ENCODE results near the gene ABT1. TPM values are rescaled to one million over a fixed set of nuclear protein-coding genes. Genes with fewer than 3 reads are reported as not detected.

The ABT1 gene
- total and polyA plus RNA-seq, 2 of the 8 experiments (the other 6 are each of a cell fraction or from before 2014, with no cell fraction given) = 20.5 to 30.7 TPM

- POLR2A ChIA-PET (ENCODE audit: partially characterized antibody) = interaction anchor here (0.6 to 2.9 kb wide), 10 partner anchors 15 to 657 kb away, joined by 3 to 29 read pairs (median 3); a partner anchor contains a TSS
Observed at GRCh38 chr6:26594730-26595632, 1.8 kb upstream of the ABT1 start.

More at GRCh38 chr6:26594730-26595632, 1.8 kb upstream of the ABT1 start:
- Histone ChIP-seq H3K14ac (ENCODE audit: insufficient read length) (no peak overlapping the region), H3K9me3 (ENCODE audit: insufficient read depth in 2 of 2, low read depth in 1 of 2, low read length in 1 of 2) (no peaks in the 10 kb centered on the region), H3K4me1 (replicated peaks in 1 of 4; ENCODE audit: control insufficient read depth in 3 of 4, insufficient read depth in 4 of 4, low read length in 3 of 4) (peaks cover 0 to 5% (median 2%) of the 10 kb centered on the region in 4 experiments; a peak in 5 of 7 replicates), H4K5ac (ENCODE audit: insufficient read length, low read depth, low read length) (no peak overlapping the region), H4K91ac (replicated peaks; ENCODE audit: insufficient read length, low read length) (no peak overlapping the region), H2BK5ac (ENCODE audit: low read depth, low read length) (no peak overlapping the region), H2AK5ac (ENCODE audit: low read depth, low read length) (no peak overlapping the region), H3K18ac (ENCODE audit: extremely low read depth, low read length) (no peak overlapping the region), H3K4me3 (ENCODE audit: extremely low read depth in 1 of 4, insufficient read depth in 2 of 4, low read depth in 3 of 4, low read length in 4 of 4) (peak overlapping the region; percentile 92 to 100 (median 99)), H3K4me2 (ENCODE audit: insufficient read depth in 1 of 2, low read depth in 2 of 2, low read length in 2 of 2) (peak overlapping the region; percentile 74 to 90), H3K9ac (replicated peaks in 1 of 4; ENCODE audit: extremely low read depth in 1 of 4, low read depth in 3 of 4, low read length in 3 of 4) (no peak overlapping the region), H3K79me1 (ENCODE audit: low read depth, low read length) (peaks cover 8% of the 10 kb centered on the region), H3K79me2 (ENCODE audit: control insufficient read depth in 1 of 2, insufficient read depth in 2 of 2, low read length in 2 of 2) (peaks cover 0 to 12% of the 10 kb centered on the region in 2 experiments; a peak in 2 of 4 replicates), H3K27ac (ENCODE audit: low read depth, low read length) (no peak overlapping the region), H3K56ac (replicated peaks; ENCODE audit: insufficient read length, low read depth, low read length) (no peak overlapping the region), H2BK15ac (ENCODE audit: low read length) (no peak overlapping the region), H3K27me3 (replicated peaks in 1 of 4; ENCODE audit: control insufficient read depth in 3 of 4, extremely low read depth in 1 of 4, insufficient read depth in 3 of 4, low read length in 3 of 4) (no peaks in the 10 kb centered on the region), H2BK120ac (replicated peaks; ENCODE audit: low read depth, low read length) (no peak overlapping the region), H3K4ac (replicated peaks; ENCODE audit: insufficient read length, low read depth, low read length) (no peak overlapping the region), H4K20me1 (replicated peaks in 1 of 2; ENCODE audit: control insufficient read depth in 1 of 2, insufficient read depth in 2 of 2, low read length in 2 of 2) (no peaks in the 10 kb centered on the region), H4K8ac (ENCODE audit: extremely low read depth, insufficient read depth, low read length) (no peak overlapping the region), H3K36me3 (ENCODE audit: control insufficient read depth in 2 of 4, insufficient read depth in 4 of 4, low read length in 3 of 4) (peaks cover 0 to 6% (median 3%) of the 10 kb centered on the region in 4 experiments; a peak in 2 of 8 replicates), H2BK20ac (ENCODE audit: low read length) (no peak overlapping the region), H2BK12ac (ENCODE audit: low read depth, low read length) (no peak overlapping the region), H3K23me2 (ENCODE audit: low read depth, low read length) (peaks cover 18% of the 10 kb centered on the region), H2AFZ (ENCODE audit: low read length) (no peak overlapping the region), H3K23ac (ENCODE audit: insufficient read length) (no peak overlapping the region)
- CTCF ChIA-PET (ENCODE audit: partially characterized antibody) = interaction anchor here (0.6 to 6.0 kb wide), 20 partner anchors 8 to 907 kb away, joined by 3 to 134 read pairs (median 4); partner anchors contain the start of gene BTN1A1
- FAIRE-seq = peak; percentile 93
- DNase-seq (ENCODE audit: low read depth in 1 of 2, low spot score in 2 of 2) = peak; percentile 78 to 85
- TF ChIP-seq SP2 (IDR thresholded peaks at IDR 0.05; ENCODE audit: low read length) (no peak), MAFK (IDR thresholded peaks at IDR 0.05; ENCODE audit: low read depth, low read length) (peak; percentile 57; the same call in 1 of the 2 replicates), RBBP5 (IDR thresholded peaks at IDR 0.05; ENCODE audit: borderline replicate concordance, low read depth, low read length) (no peak), PHF8 (conservative IDR thresholded peaks at IDR 0.05; ENCODE audit: low read depth, low read length) (0 out of 2 replicates have a peak, but pooled peaks have one; percentile 7), TBP (IDR thresholded peaks at IDR 0.05; ENCODE audit: low read depth, low read length) (peak; percentile 99), CEBPB (IDR thresholded peaks at IDR 0.05; ENCODE audit: low read depth, low read length) (peak; percentile 68), EZH2 (IDR thresholded peaks at IDR 0.05; ENCODE audit: low read depth, low read length, severe bottlenecking) (no peak)
- 6% methylated on average over 23 of the region's 23 CpGs; no CpG with 5 or more reads in 1 of the 2 experiments for WGBS, 2 experiments (ENCODE audit: extremely low coverage in 1 of 2, insufficient coverage in 1 of 2, insufficient read length in 1 of 2, insufficient replicate concordance in 2 of 2, low coverage in 1 of 2, low lambda C conversion rate in 2 of 2, missing lambda C conversion rate in 1 of 2)
